A549 (cell line): ENCODE measurements around the gene CDYL2.

ENCODE experiments used
- CTCF ChIP-seq: fragments of >200 bp; sonication (Bioruptor Twin); formaldehyde crosslinking; IDR thresholded peaks from 3 replicates; pipeline ENCODE4 v1.5.1; 2016
- HDAC2 ChIP-seq: fragments of 200-600 bp; sonication (generic); IDR thresholded peaks from 2 replicates; pipeline ENCODE4 v1.6.1; 2016
- JUN ChIP-seq, 2 experiments: fragments of >200 bp; sonication (Bioruptor Twin); formaldehyde crosslinking; IDR thresholded peaks; 2 replicates in 1 of 2; 3 replicates in 1 of 2; pipeline ENCODE4 v1.6.1; 2016 to 2017
- MAFK ChIP-seq: fragments of 450-650 bp; IDR thresholded peaks from 2 replicates; pipeline ENCODE4 v1.6.1; 2014; ENCODE audit not compliant: partially characterized antibody
- MAZ ChIP-seq: fragments of 150-350 bp; IDR thresholded peaks from 2 replicates; pipeline ENCODE4 v1.6.1; 2014; ENCODE audit warnings: antibody characterized with exemption, low read depth, low read length, borderline replicate concordance
- PBX3 ChIP-seq: IDR thresholded peaks from 2 replicates; pipeline ENCODE4 v1.6.1; 2012
- POLR2A ChIP-seq: IDR thresholded peaks from 2 replicates; pipeline ENCODE4 v1.6.1; 2012; ENCODE audit warnings: mild to moderate bottlenecking, low read length
- POLR2AphosphoS2 ChIP-seq: conservative IDR thresholded peaks from 2 replicates; pipeline ENCODE4 v1.6.1; 2012; ENCODE audit warnings: low read length, improper control_type of control experiment, inconsistent platforms
- USF2 ChIP-seq: fragments of 450-650 bp; IDR thresholded peaks from 2 replicates; pipeline ENCODE4 v1.6.1; 2014; ENCODE audit warnings: antibody characterized with exemption
- TF ChIP-seq, protein P1 (sequence below): fragments of 200-600 bp; sonication (generic); IDR thresholded peaks from 2 replicates; pipeline ENCODE4 v1.6.1; 2016; ENCODE audit warnings: antibody characterized with exemption, mild to moderate bottlenecking, moderate library complexity
- TF ChIP-seq, protein P2 (sequence below): IDR thresholded peaks from 2 replicates; pipeline ENCODE4 v1.6.1; 2012; ENCODE audit warnings: low read depth, borderline replicate concordance

DNA sequence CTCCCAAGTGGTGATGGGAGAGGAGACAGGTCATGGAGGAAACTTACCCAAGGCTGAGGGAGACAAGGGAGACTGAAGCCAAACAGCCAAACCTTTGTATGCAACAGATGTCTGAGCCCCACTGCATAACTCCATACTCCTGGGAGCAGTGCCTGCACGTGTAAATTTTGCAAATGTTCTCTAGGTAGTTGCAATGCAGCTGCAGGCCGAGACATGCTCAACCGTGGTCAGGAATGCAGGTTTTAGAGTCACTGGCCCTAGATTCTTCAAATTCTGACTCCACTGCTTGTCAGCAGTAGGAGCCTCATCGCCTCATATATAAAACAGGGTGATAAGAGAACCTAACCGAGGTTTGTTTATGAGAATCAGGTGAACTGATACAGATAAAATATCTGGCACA is 252.1 kb downstream of the CDYL2 start:
- TF ChIP-seq CTCF, result no peak
- TF ChIP-seq, protein P1, sequence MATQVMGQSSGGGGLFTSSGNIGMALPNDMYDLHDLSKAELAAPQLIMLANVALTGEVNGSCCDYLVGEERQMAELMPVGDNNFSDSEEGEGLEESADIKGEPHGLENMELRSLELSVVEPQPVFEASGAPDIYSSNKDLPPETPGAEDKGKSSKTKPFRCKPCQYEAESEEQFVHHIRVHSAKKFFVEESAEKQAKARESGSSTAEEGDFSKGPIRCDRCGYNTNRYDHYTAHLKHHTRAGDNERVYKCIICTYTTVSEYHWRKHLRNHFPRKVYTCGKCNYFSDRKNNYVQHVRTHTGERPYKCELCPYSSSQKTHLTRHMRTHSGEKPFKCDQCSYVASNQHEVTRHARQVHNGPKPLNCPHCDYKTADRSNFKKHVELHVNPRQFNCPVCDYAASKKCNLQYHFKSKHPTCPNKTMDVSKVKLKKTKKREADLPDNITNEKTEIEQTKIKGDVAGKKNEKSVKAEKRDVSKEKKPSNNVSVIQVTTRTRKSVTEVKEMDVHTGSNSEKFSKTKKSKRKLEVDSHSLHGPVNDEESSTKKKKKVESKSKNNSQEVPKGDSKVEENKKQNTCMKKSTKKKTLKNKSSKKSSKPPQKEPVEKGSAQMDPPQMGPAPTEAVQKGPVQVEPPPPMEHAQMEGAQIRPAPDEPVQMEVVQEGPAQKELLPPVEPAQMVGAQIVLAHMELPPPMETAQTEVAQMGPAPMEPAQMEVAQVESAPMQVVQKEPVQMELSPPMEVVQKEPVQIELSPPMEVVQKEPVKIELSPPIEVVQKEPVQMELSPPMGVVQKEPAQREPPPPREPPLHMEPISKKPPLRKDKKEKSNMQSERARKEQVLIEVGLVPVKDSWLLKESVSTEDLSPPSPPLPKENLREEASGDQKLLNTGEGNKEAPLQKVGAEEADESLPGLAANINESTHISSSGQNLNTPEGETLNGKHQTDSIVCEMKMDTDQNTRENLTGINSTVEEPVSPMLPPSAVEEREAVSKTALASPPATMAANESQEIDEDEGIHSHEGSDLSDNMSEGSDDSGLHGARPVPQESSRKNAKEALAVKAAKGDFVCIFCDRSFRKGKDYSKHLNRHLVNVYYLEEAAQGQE, result no peak
- no peak for TF ChIP-seq HDAC2
- no peak for TF ChIP-seq MAFK
- no peak for TF ChIP-seq MAZ
- TF ChIP-seq POLR2A, result no peak
- no peak for TF ChIP-seq POLR2AphosphoS2
- TF ChIP-seq JUN (IDR thresholded peaks at IDR 0.05), result no peak
- TF ChIP-seq, protein P2, sequence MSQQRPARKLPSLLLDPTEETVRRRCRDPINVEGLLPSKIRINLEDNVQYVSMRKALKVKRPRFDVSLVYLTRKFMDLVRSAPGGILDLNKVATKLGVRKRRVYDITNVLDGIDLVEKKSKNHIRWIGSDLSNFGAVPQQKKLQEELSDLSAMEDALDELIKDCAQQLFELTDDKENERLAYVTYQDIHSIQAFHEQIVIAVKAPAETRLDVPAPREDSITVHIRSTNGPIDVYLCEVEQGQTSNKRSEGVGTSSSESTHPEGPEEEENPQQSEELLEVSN, result no peak
- no peak for TF ChIP-seq PBX3
- TF ChIP-seq USF2, result no peak
